ENCODE results near the gene GRB14. TPM values are rescaled to one million over a fixed set of nuclear protein-coding genes. Genes with fewer than 3 reads are reported as not detected.

The GRB14 gene
- total RNA-seq (2021; ENCODE audit: unreplicated experiment) (6.3 TPM), Bru-seq, nascent RNA (percentile 44 among the genes with signal in this experiment), BruChase-seq, experiment 1, labeled RNA remaining after a 6-hour chase (percentile 31 among the genes with signal in this experiment), BruChase-seq, experiment 2, labeled RNA remaining after a 2-hour chase (percentile 43 among the genes with signal in this experiment)
- 1.2 and 2.0 TPM in 2 replicates for polyA plus RNA-seq (2012)
- long read RNA-seq, partial matches to known transcripts = 1 of 7 reads
- long read RNA-seq, other reads (novel, unspliced or antisense) = 4 of 7 reads

- no peaks in the 10 kb centered on the region for H3K27me3 ChIP-seq (ENCODE audit: insufficient read depth, low read length)
- peak within 1 kb of the TSS; percentile 53 for H3K27ac ChIP-seq (ENCODE audit: low read depth, low read length)
- peak within 1 kb of the TSS; percentile 90 for H3K4me2 ChIP-seq (ENCODE audit: low read length)
- TF ChIP-seq EGR1 (IDR thresholded peaks at IDR 0.05; ENCODE audit: low read depth) = peak; percentile 84
- peak; percentile 23; the same call in 1 of the 2 replicates for TF ChIP-seq ZFX (IDR thresholded peaks at IDR 0.05)
- TF ChIP-seq, protein P1, sequence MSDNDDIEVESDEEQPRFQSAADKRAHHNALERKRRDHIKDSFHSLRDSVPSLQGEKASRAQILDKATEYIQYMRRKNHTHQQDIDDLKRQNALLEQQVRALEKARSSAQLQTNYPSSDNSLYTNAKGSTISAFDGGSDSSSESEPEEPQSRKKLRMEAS (IDR thresholded peaks at IDR 0.05) = peak; percentile 60
- no peak for TF ChIP-seq POLR2A (IDR thresholded peaks at IDR 0.05; ENCODE audit: borderline replicate concordance, extremely low read depth, insufficient read depth, insufficient read length)
- ChIA-PET POLR2A (no interaction called here), CTCF (interaction anchor here (1.1 to 1.2 kb wide), 2 partner anchors 21 kb away, joined by 3 to 5 read pairs; no protein-coding TSS in a partner anchor), RAD21 (ENCODE audit: low non-redundant PET in 1 of 2, low total read pairs in 2 of 2, uncharacterized antibody in 2 of 2, unreplicated experiment in 2 of 2) (no interaction called here)
- H2AFZ ChIP-seq (ENCODE audit: low read depth, low read length, poor library complexity, severe bottlenecking) = peak within 1 kb of the TSS; percentile 76
- H3K4me3 ChIP-seq (replicated peaks in 1 of 2; ENCODE audit: low read depth in 1 of 2, low read length in 2 of 2) = peak within 1 kb of the TSS; percentile 48 to 63
- intact Hi-C loops (cut with micrococcal nuclease) = no loop called here
- no peaks in the 10 kb centered on the region for H3K9me2 ChIP-seq (ENCODE audit: insufficient read depth)
- H3K36me3 ChIP-seq (ENCODE audit: control insufficient read depth in 1 of 2, insufficient read depth in 2 of 2, low read length in 2 of 2) = no peaks in the 10 kb centered on the region
- no peaks in the 10 kb centered on the region for H4K20me1 ChIP-seq (ENCODE audit: insufficient read depth)
- ATAC-seq (peak; percentile 87), DNase-seq (ENCODE audit: low read depth, low spot score) (peak; percentile 28)
- no peaks in the 10 kb centered on the region for H3K9me3 ChIP-seq (ENCODE audit: control insufficient read depth in 1 of 2, insufficient read depth in 1 of 2, low read depth in 1 of 2, low read length in 2 of 2)
- BruUV-seq (replicated peaks) = no TSS peak
- H3K79me2 ChIP-seq (ENCODE audit: insufficient read depth, low read length) = no peaks in the 10 kb centered on the region
- peak within 1 kb of the TSS; percentile 48 for H3K9ac ChIP-seq (ENCODE audit: low read length)
- H3K4me1 ChIP-seq (ENCODE audit: control insufficient read depth in 1 of 2, insufficient read depth in 2 of 2, low read length in 2 of 2) = peaks cover 0 to 21% of the 10 kb centered on the region in 2 experiments; a peak in 3 of 4 replicates
Observed at GRCh38 chr2:164620873-164621763, at the start of gene GRB14. GRB14 (minus strand) TSS chr2:164621482; CDS start chr2:164621309, 173 bp downstream.

- Histone ChIP-seq H3K9me3 (ENCODE audit: control insufficient read depth in 1 of 2, insufficient read depth in 1 of 2, low read depth in 1 of 2, low read length in 2 of 2) (no peaks in the 10 kb centered on the region), H3K9ac (ENCODE audit: low read length) (no peak overlapping the region), H3K4me3 (replicated peaks in 1 of 2; ENCODE audit: low read depth in 1 of 2, low read length in 2 of 2) (no peak overlapping the region), H3K9me2 (ENCODE audit: insufficient read depth) (no peaks in the 10 kb centered on the region), H3K4me2 (ENCODE audit: low read length) (no peak overlapping the region), H3K36me3 (ENCODE audit: control insufficient read depth in 1 of 2, insufficient read depth in 2 of 2, low read length in 2 of 2) (no peaks in the 10 kb centered on the region), H3K79me2 (ENCODE audit: insufficient read depth, low read length) (no peaks in the 10 kb centered on the region), H3K27ac (ENCODE audit: low read depth, low read length) (no peak overlapping the region), H2AFZ (ENCODE audit: low read depth, low read length, poor library complexity, severe bottlenecking) (no peak overlapping the region), H3K27me3 (ENCODE audit: insufficient read depth, low read length) (no peaks in the 10 kb centered on the region), H4K20me1 (ENCODE audit: insufficient read depth) (no peaks in the 10 kb centered on the region), H3K4me1 (ENCODE audit: control insufficient read depth in 1 of 2, insufficient read depth in 2 of 2, low read length in 2 of 2) (no peaks in the 10 kb centered on the region)
- CTCF ChIA-PET = no interaction called here
- no peak for DNase-seq (ENCODE audit: low read depth, low spot score)
- intact Hi-C loops (cut with micrococcal nuclease) = no loop called here
- RAD21 ChIA-PET (ENCODE audit: low non-redundant PET in 1 of 2, low total read pairs in 2 of 2, uncharacterized antibody in 2 of 2, unreplicated experiment in 2 of 2) = no interaction called here
- no peak for ATAC-seq
- TF ChIP-seq RAD21 (IDR thresholded peaks at IDR 0.05; ENCODE audit: low read depth) = no peak
- TF ChIP-seq TCF7L2 (IDR thresholded peaks at IDR 0.05; ENCODE audit: borderline replicate concordance, extremely low read depth, insufficient read depth, insufficient read length) = no peak
- no peak for TF ChIP-seq SP1 (IDR thresholded peaks at IDR 0.05; ENCODE audit: low read depth)
- POLR2A ChIA-PET = no interaction called here
- BruUV-seq (replicated peaks) = no TSS peak
Observed at GRCh38 chr2:164669291-164669690, 48.0 kb upstream of the GRB14 start.

All from HCT116 (cell line).